Measurements from ENCODE around the gene OR5H6.

- TF ChIP-seq, protein P1, sequence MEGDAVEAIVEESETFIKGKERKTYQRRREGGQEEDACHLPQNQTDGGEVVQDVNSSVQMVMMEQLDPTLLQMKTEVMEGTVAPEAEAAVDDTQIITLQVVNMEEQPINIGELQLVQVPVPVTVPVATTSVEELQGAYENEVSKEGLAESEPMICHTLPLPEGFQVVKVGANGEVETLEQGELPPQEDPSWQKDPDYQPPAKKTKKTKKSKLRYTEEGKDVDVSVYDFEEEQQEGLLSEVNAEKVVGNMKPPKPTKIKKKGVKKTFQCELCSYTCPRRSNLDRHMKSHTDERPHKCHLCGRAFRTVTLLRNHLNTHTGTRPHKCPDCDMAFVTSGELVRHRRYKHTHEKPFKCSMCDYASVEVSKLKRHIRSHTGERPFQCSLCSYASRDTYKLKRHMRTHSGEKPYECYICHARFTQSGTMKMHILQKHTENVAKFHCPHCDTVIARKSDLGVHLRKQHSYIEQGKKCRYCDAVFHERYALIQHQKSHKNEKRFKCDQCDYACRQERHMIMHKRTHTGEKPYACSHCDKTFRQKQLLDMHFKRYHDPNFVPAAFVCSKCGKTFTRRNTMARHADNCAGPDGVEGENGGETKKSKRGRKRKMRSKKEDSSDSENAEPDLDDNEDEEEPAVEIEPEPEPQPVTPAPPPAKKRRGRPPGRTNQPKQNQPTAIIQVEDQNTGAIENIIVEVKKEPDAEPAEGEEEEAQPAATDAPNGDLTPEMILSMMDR (IDR thresholded peaks at IDR 0.05; ENCODE audit: low read depth, low read length, poor library complexity, severe bottlenecking), result no peak
- TF ChIP-seq EZH2phosphoT487 (IDR thresholded peaks at IDR 0.05; ENCODE audit: borderline replicate concordance, low read length), result no peak
Measured at GRCh38 chr3:98243843-98244242, 20.2 kb upstream of the OR5H6 start.

Measured in DOHH2 (cell line).